ENCODE data around the gene CPSF4L. TPM values are rescaled to one million over a fixed set of nuclear protein-coding genes. Genes with fewer than 3 reads are reported as not detected.

Gene CPSF4L
- total RNA-seq, 6 experiments from 2014 or later: not detected

DNA sequence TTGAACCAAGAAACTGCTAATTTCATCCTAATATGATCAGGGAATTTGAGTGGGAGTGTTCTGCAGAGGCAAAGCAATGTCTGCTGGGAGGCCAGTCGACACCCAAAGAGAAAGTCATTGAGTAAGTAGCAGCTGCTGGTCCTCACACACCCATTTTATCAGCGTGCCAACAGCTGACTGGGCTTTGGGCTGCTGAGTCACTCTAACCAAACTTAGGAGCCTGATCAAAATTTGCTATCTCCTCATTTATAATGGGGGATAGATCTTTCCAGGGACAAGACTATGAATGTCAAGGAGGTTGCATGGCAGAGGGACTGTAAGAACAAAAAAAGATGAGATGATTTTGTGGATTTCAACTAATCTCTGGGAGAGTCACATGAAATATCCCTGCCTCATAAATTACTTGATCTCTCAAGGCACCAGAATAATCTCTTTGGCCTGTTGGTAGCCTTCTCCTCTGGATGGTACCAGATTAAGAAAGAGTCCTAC lies 32.9 kb downstream of the CPSF4L start:
- Histone ChIP-seq H3K27me3 (no peaks in the 10 kb centered on the region), H3K27ac (no peak overlapping the region), H3K36me3 (no peaks in the 10 kb centered on the region), H3K4me3 (no peak overlapping the region), H3K9me3 (no peaks in the 10 kb centered on the region), H3K4me1 (peaks cover 0 to 26% (median 12%) of the 10 kb centered on the region in 4 donors)
- intact Hi-C loops (cut with DNase I): no loop called here
- no peak for TF ChIP-seq POLR2A (IDR thresholded peaks at IDR 0.05)
- TF ChIP-seq, protein P1, sequence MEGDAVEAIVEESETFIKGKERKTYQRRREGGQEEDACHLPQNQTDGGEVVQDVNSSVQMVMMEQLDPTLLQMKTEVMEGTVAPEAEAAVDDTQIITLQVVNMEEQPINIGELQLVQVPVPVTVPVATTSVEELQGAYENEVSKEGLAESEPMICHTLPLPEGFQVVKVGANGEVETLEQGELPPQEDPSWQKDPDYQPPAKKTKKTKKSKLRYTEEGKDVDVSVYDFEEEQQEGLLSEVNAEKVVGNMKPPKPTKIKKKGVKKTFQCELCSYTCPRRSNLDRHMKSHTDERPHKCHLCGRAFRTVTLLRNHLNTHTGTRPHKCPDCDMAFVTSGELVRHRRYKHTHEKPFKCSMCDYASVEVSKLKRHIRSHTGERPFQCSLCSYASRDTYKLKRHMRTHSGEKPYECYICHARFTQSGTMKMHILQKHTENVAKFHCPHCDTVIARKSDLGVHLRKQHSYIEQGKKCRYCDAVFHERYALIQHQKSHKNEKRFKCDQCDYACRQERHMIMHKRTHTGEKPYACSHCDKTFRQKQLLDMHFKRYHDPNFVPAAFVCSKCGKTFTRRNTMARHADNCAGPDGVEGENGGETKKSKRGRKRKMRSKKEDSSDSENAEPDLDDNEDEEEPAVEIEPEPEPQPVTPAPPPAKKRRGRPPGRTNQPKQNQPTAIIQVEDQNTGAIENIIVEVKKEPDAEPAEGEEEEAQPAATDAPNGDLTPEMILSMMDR (IDR thresholded peaks at IDR 0.05): no peak
- peak; percentile 56 to 68 (median 64) for DNase-seq
- peak; percentile 55 to 66 (median 58) for ATAC-seq
- 0% methylated on average over 2 of the region's 2 CpGs for WGBS (ENCODE audit: insufficient coverage, low coverage, low lambda C conversion rate, missing lambda C conversion rate)

DNA sequence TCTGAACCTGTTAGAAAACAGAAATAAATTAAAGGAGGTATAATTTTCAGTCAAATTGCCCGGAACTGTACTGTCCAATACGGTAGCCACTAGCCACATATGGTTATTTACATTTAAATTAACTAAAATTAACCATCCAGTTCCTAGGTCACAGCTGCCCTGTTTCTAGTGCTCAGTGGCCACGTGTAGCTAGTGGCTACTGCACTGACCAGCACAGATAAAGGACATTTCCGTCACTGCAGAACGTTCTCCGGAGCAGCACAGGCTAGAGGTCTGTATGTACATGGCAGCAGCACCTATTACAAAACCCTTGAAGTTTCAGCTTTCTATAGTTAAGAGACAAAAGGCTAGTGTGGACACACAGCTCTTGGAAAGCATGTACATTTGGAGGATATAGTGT lies 33.7 kb downstream of the CPSF4L start:
- Histone ChIP-seq H3K9me3 (no peaks in the 10 kb centered on the region), H3K27ac (no peak overlapping the region), H3K4me1 (peaks cover 0 to 26% (median 12%) of the 10 kb centered on the region in 4 donors), H3K4me3 (no peak overlapping the region), H3K27me3 (no peaks in the 10 kb centered on the region), H3K36me3 (no peaks in the 10 kb centered on the region)
- no peak for ATAC-seq
- DNase-seq: no peak
- 26% methylated on average over 6 of the region's 6 CpGs for WGBS (ENCODE audit: insufficient coverage, low coverage, low lambda C conversion rate, missing lambda C conversion rate)
- intact Hi-C loops (cut with DNase I): no loop called here
- TF ChIP-seq, protein P1 (IDR thresholded peaks at IDR 0.05): no peak
- no peak for TF ChIP-seq POLR2A (IDR thresholded peaks at IDR 0.05)

DNA sequence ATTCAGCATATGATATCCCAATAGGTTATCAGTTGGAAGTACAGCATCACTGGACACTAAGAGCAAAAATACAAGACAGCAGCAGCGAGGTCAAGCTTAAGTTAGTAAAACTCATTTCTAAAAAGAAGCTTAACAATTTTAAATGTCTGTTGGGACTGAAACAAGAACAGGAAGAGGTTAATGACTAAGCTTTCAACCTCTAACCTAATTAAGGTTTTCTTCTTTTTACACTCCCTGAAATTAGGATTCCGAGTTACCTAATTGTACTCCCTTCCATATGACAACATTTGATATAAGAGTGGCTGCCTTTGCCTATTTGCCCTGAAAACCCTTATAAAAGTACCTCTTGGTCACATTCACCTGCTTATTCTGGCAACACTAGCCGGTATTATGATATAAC lies 34.3 kb downstream of the CPSF4L start:
- no peak overlapping the region for H3K27ac ChIP-seq
- WGBS (ENCODE audit: insufficient coverage, low coverage, low lambda C conversion rate, missing lambda C conversion rate): 53% methylated on average over 3 of the region's 3 CpGs
- peaks cover 0 to 26% (median 12%) of the 10 kb centered on the region in 4 donors for H3K4me1 ChIP-seq
- no peaks in the 10 kb centered on the region for H3K27me3 ChIP-seq
- no peaks in the 10 kb centered on the region for H3K36me3 ChIP-seq
- TF ChIP-seq, protein P1 (IDR thresholded peaks at IDR 0.05): no peak
- no peak for TF ChIP-seq POLR2A (IDR thresholded peaks at IDR 0.05)
- DNase-seq (no peak), ATAC-seq (no peak)
- intact Hi-C loops (cut with DNase I): no loop called here
- no peak overlapping the region for H3K4me3 ChIP-seq
- H3K9me3 ChIP-seq: no peaks in the 10 kb centered on the region

- no peak overlapping the region for H3K4me3 ChIP-seq
- intact Hi-C loops (cut with DNase I): no loop called here
- ATAC-seq (no peak), DNase-seq (no peak)
- no peaks in the 10 kb centered on the region for H3K36me3 ChIP-seq
- peaks cover 0 to 26% (median 12%) of the 10 kb centered on the region in 4 donors for H3K4me1 ChIP-seq
- no peak overlapping the region for H3K27ac ChIP-seq
- H3K27me3 ChIP-seq: no peaks in the 10 kb centered on the region
- TF ChIP-seq, protein P1 (IDR thresholded peaks at IDR 0.05): no peak
- no peak for TF ChIP-seq POLR2A (IDR thresholded peaks at IDR 0.05)
- H3K9me3 ChIP-seq: no peaks in the 10 kb centered on the region
- WGBS (ENCODE audit: insufficient coverage, low coverage, low lambda C conversion rate, missing lambda C conversion rate): 64% methylated on average over 3 of the region's 3 CpGs
Measured at GRCh38 chr17:73226556-73227172, 35.0 kb downstream of the CPSF4L start.

All from right lobe of liver (tissue), 6 donors.